ENCODE results near the gene PRKN.

The PRKN gene

DNA sequence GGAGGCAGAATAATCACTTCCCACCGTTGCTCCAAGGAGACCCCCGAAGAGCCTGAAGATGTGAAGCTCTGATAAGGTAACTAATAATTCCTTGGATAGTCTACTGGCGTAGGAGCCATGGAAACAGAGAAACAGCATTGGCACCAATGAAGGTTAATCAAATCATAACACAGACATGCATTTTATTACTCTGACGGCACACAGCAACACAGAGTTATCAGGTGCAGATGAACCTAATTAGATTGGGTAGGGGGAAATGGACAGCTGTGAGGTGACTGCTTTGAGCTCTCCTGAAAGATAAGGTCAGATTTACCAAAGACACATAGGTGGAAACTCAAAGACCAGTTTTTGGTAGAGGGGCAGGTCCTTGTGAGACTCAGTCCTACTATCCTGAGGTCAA, 909.7 kb downstream of the PRKN start:
- no peak overlapping the region for H3K27ac ChIP-seq (ENCODE audit: low read depth, low read length)
- H3K4me1 ChIP-seq (ENCODE audit: control insufficient read depth, insufficient read depth, low read length): no peaks in the 10 kb centered on the region
- H3K9ac ChIP-seq (ENCODE audit: low read length): no peak overlapping the region
- H3K27me3 ChIP-seq (ENCODE audit: control insufficient read depth, insufficient read depth, low read length): no peaks in the 10 kb centered on the region
- no peak overlapping the region for H3K4me3 ChIP-seq (ENCODE audit: low read depth, low read length)
- H3K36me3 ChIP-seq (ENCODE audit: control insufficient read depth, insufficient read depth, low read length): no peaks in the 10 kb centered on the region
- no peaks in the 10 kb centered on the region for H3K9me3 ChIP-seq (ENCODE audit: control insufficient read depth, insufficient read depth, low read depth, low read length)

DNA sequence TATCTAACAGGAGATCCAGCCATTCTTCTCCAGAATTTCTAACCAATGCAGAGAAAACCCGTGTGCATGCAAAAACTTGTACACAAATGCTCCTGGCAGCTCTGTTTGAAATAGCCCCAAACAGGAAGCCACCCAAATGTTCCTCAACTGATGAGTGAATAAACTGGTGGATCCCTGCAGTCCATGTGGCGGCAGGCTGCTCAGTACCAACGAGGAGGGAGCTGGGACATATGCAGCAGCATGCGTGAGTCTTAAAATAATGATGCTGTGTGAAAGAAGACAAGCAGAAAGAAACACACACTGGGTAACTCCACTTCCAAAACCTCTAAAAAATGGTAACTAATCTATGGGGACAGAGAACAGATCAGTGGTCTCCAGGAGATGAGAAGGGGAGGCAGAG, 911.6 kb downstream of the PRKN start:
- Histone ChIP-seq H3K27me3 (ENCODE audit: control insufficient read depth, insufficient read depth, low read length) (no peaks in the 10 kb centered on the region), H3K9me3 (ENCODE audit: control insufficient read depth, insufficient read depth, low read depth, low read length) (no peaks in the 10 kb centered on the region)

DNA sequence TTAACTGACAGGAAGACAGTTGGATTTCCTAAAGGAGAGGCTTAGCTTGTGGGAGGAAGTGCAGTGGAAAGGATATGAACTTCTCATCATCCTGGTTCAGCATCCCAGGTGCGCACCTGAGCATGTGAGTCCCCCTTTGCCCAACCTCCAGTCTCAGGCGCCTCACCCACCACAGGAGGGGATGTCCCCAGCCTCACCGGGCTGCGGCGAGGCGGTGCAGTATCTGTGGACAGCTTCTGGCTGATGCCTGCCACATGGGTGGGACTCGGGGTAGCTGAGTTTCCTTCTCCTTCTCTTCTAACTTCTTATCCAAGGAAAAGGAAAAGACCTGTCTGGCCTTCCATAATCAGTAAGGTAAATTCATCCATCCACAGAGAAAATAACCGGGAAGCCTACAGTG, 914.4 kb downstream of the PRKN start:
- H3K27ac ChIP-seq (ENCODE audit: low read depth, low read length): no peak overlapping the region
- H3K4me1 ChIP-seq (ENCODE audit: control insufficient read depth, insufficient read depth, low read length): no peaks in the 10 kb centered on the region
- no peak overlapping the region for H3K4me3 ChIP-seq (ENCODE audit: low read depth, low read length)
- no peaks in the 10 kb centered on the region for H3K36me3 ChIP-seq (ENCODE audit: control insufficient read depth, insufficient read depth, low read length)
- no peaks in the 10 kb centered on the region for H3K27me3 ChIP-seq (ENCODE audit: control insufficient read depth, insufficient read depth, low read length)
- no peak overlapping the region for H3K9ac ChIP-seq (ENCODE audit: low read length)
- H3K9me3 ChIP-seq (ENCODE audit: control insufficient read depth, insufficient read depth, low read depth, low read length): no peaks in the 10 kb centered on the region

More for the DNA sequence above, 911.6 kb downstream of the PRKN start:
- Histone ChIP-seq H3K4me1 (ENCODE audit: control insufficient read depth, insufficient read depth, low read length) (no peaks in the 10 kb centered on the region), H3K4me3 (ENCODE audit: low read depth, low read length) (no peak overlapping the region), H3K27ac (ENCODE audit: low read depth, low read length) (no peak overlapping the region), H3K36me3 (ENCODE audit: control insufficient read depth, insufficient read depth, low read length) (no peaks in the 10 kb centered on the region), H3K9ac (ENCODE audit: low read length) (no peak overlapping the region)

DNA sequence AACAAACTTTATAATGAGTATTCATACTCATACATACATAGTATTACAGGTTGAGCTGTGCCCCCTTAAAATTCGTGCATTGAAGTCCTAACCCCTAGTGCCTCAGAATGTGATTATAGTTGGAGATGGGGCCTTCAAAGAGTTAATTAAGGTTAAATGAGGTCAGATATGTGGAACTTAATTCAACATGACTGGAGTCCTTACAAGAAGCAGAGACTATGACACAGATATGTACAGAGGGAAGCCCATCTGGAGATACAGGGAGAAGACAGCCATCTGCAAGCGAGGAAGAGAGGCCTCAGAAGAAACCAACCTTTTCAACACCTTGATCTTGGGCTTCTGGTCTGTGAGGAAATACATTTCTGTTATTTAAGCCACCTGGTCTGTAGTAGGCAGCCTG, 917.6 kb downstream of the PRKN start:
- Histone ChIP-seq H3K4me3 (ENCODE audit: low read depth, low read length) (no peak overlapping the region), H3K9me3 (ENCODE audit: control insufficient read depth, insufficient read depth, low read depth, low read length) (no peaks in the 10 kb centered on the region), H3K27me3 (ENCODE audit: control insufficient read depth, insufficient read depth, low read length) (no peaks in the 10 kb centered on the region), H3K9ac (ENCODE audit: low read length) (no peak overlapping the region), H3K4me1 (ENCODE audit: control insufficient read depth, insufficient read depth, low read length) (no peaks in the 10 kb centered on the region), H3K27ac (ENCODE audit: low read depth, low read length) (no peak overlapping the region), H3K36me3 (ENCODE audit: control insufficient read depth, insufficient read depth, low read length) (no peaks in the 10 kb centered on the region)

DNA sequence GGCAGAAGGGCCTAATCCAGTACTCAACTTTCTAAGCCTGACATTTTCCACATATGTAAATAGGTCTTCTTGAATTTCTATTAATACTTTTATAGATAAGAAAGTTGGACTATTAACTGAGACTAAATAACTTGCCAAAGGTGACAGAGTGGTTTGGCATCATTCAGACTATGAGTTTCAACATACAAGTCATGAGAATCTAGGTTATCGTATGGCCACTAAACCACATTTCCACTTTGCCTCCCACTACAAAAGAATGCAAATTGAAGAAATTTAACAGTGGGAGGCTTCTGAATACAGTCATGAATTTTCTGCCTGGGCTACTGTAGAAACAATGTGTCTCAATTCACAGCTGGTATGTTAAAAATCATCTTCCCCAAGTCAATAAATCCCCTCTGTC, 922.7 kb downstream of the PRKN start:
- Histone ChIP-seq H3K4me1 (ENCODE audit: control insufficient read depth, insufficient read depth, low read length) (no peaks in the 10 kb centered on the region), H3K9me3 (ENCODE audit: control insufficient read depth, insufficient read depth, low read depth, low read length) (no peaks in the 10 kb centered on the region), H3K9ac (ENCODE audit: low read length) (no peak overlapping the region), H3K36me3 (ENCODE audit: control insufficient read depth, insufficient read depth, low read length) (no peaks in the 10 kb centered on the region), H3K4me3 (ENCODE audit: low read depth, low read length) (no peak overlapping the region), H3K27ac (ENCODE audit: low read depth, low read length) (no peak overlapping the region), H3K27me3 (ENCODE audit: control insufficient read depth, insufficient read depth, low read length) (no peaks in the 10 kb centered on the region)

DNA sequence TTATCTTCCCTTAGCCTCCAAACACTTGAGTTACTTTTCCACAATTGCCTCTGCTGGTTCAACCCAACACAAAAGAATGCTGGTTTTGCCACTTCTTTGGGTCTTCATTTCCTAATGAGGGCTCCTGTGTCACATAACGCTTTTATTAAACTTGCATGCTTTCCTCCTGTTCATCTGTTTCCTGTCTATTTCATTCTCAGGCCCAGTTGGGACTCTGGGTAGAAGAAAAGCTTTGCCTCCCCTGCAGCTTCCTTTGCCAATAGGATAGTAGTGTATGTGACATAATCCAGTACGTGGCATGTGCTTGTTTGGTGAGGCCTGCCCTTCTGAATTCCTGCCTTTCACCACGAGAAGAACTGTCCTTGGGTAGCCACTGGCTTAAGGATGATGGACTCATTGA, 924.4 kb downstream of the PRKN start:
- H3K27me3 ChIP-seq (ENCODE audit: control insufficient read depth, insufficient read depth, low read length): no peaks in the 10 kb centered on the region
- no peaks in the 10 kb centered on the region for H3K4me1 ChIP-seq (ENCODE audit: control insufficient read depth, insufficient read depth, low read length)
- H3K9me3 ChIP-seq (ENCODE audit: control insufficient read depth, insufficient read depth, low read depth, low read length): no peaks in the 10 kb centered on the region
- no peak overlapping the region for H3K27ac ChIP-seq (ENCODE audit: low read depth, low read length)
- no peak overlapping the region for H3K4me3 ChIP-seq (ENCODE audit: low read depth, low read length)
- no peaks in the 10 kb centered on the region for H3K36me3 ChIP-seq (ENCODE audit: control insufficient read depth, insufficient read depth, low read length)
- H3K9ac ChIP-seq (ENCODE audit: low read length): no peak overlapping the region

DNA sequence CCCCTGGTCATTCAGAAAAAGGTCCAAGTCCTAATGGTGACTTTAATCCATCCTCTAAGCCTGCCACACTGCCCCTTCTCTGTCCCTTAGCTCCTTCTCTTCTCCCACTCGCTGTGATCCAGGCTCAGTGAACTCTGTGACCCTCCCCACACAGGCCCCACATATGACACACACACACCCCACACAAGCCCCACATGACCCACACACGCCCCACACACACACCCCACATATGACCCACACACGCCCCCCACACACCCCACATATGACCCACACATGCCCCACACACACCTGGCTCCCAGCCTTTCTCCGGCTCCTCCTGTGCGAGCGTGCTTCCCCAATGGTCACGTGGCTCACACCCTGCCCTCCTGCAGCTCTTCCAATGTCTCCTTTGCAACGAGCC, 925.3 kb downstream of the PRKN start:
- H3K4me1 ChIP-seq (ENCODE audit: control insufficient read depth, insufficient read depth, low read length): no peaks in the 10 kb centered on the region
- no peak overlapping the region for H3K27ac ChIP-seq (ENCODE audit: low read depth, low read length)
- no peaks in the 10 kb centered on the region for H3K36me3 ChIP-seq (ENCODE audit: control insufficient read depth, insufficient read depth, low read length)
- no peak overlapping the region for H3K9ac ChIP-seq (ENCODE audit: low read length)
- H3K27me3 ChIP-seq (ENCODE audit: control insufficient read depth, insufficient read depth, low read length): no peaks in the 10 kb centered on the region
- no peaks in the 10 kb centered on the region for H3K9me3 ChIP-seq (ENCODE audit: control insufficient read depth, insufficient read depth, low read depth, low read length)
- H3K4me3 ChIP-seq (ENCODE audit: low read depth, low read length): no peak overlapping the region

DNA sequence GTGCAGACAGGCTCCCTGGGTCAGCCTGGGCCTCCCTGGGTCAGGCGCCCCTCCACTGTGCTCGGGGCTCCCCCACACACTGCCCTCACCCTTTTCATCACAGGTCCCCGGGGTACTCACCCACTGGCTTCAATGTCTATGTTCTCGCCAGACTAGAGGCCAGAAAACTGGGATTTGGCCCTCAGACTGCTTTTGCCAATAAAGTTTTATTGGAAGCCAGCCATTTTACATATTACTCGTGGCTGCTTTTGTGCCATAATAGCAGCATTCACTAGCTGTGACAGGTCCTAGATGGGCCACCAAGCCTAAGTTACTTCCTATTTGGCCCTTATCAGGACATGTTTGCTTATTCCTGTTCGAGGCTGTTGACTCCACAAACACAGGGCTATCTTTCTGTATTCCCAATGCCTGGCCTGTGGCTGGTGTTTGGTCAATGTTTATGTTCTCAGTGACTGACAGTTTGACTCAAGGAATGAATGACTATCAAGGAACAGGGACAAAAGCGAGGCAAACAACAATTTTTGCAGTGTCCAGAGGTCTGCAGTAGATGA, 928.6 kb downstream of the PRKN start:
- H3K9me3 ChIP-seq (ENCODE audit: control insufficient read depth, insufficient read depth, low read depth, low read length): no peaks in the 10 kb centered on the region
- no peaks in the 10 kb centered on the region for H3K36me3 ChIP-seq (ENCODE audit: control insufficient read depth, insufficient read depth, low read length)
- H3K4me3 ChIP-seq (ENCODE audit: low read depth, low read length): no peak overlapping the region
- no peaks in the 10 kb centered on the region for H3K4me1 ChIP-seq (ENCODE audit: control insufficient read depth, insufficient read depth, low read length)
- no peak overlapping the region for H3K27ac ChIP-seq (ENCODE audit: low read depth, low read length)
- H3K27me3 ChIP-seq (ENCODE audit: control insufficient read depth, insufficient read depth, low read length): no peaks in the 10 kb centered on the region
- H3K9ac ChIP-seq (ENCODE audit: low read length): no peak overlapping the region

DNA sequence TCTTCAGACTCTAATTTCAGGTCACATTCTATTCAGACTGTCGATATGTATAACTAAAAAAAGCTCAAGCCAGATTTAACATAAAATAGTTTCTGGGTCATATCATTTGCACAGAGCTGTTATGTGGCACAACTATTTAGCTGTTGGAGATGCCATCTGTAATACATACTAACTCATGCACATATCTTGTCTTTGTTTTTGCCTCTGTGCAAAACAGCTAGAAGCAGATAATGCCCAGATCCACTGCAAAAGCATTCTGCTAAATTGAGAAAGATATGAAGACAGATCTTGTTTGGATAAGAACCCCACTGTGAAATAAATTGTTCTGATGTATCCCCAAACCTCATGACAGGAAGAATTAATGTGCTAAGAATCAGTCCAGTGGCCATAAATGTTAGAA, 930.9 kb downstream of the PRKN start:
- Histone ChIP-seq H3K4me1 (ENCODE audit: control insufficient read depth, insufficient read depth, low read length) (no peaks in the 10 kb centered on the region), H3K9me3 (ENCODE audit: control insufficient read depth, insufficient read depth, low read depth, low read length) (peaks cover 4% of the 10 kb centered on the region; the same call in 1 of the 2 replicates), H3K9ac (ENCODE audit: low read length) (no peak overlapping the region), H3K36me3 (ENCODE audit: control insufficient read depth, insufficient read depth, low read length) (no peaks in the 10 kb centered on the region), H3K27ac (ENCODE audit: low read depth, low read length) (no peak overlapping the region), H3K4me3 (ENCODE audit: low read depth, low read length) (no peak overlapping the region), H3K27me3 (ENCODE audit: control insufficient read depth, insufficient read depth, low read length) (no peaks in the 10 kb centered on the region)

DNA sequence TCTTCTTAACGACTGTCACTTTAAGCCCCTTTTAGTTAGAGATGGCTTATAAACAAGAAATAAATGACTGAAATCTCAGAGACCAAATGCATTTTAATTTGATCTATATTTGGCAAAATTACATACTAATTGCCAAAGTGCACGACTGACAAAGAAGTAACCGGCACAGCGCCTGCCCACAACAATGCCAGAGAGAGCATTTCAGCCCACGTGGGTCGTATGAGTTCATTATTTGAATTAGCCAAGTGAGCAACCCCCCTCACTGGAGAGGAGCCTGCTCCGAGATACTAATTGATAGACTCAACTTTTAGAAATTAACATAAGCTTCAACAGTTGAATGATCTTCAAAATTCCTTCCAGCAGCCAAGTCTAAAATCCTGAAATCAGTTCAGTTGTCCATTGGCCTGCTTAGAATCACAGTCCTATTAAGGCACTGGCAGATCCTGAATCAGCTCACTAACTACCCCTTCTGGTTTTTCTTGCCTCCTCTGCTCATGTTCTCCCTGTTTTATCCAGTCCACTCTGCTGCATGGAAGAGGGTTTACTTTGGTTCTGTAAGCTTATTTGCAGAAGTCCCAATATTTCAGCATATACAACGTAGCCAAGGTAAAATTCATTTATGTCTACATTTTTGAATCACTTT, 934.6 kb downstream of the PRKN start:
- Histone ChIP-seq H3K27ac (ENCODE audit: low read depth, low read length) (no peak overlapping the region), H3K4me3 (ENCODE audit: low read depth, low read length) (no peak overlapping the region)

DNA sequence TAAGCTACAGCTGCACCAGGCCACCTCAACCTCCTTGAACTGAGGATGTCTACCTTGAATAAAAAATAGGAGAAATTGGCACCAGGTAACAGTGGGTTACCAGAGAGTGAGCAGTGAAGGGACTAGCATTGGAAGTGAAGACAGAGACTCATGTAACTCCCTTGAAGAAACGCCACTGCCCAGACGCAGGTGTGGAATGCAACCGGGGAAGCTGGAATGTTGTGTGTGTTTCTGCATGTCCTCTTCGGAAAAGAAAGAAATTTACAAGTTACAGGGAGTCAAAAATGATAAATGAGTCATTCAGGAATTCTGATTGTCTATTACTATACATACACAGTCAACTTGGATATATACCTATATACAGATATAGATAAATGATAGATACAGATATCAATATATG, 939.0 kb downstream of the PRKN start:
- no peak overlapping the region for H3K9ac ChIP-seq (ENCODE audit: low read length)
- H3K4me1 ChIP-seq (ENCODE audit: control insufficient read depth, insufficient read depth, low read length): no peaks in the 10 kb centered on the region
- no peaks in the 10 kb centered on the region for H3K27me3 ChIP-seq (ENCODE audit: control insufficient read depth, insufficient read depth, low read length)
- H3K27ac ChIP-seq (ENCODE audit: low read depth, low read length): no peak overlapping the region
- H3K9me3 ChIP-seq (ENCODE audit: control insufficient read depth, insufficient read depth, low read depth, low read length): peaks cover 4% of the 10 kb centered on the region; the same call in 1 of the 2 replicates
- H3K36me3 ChIP-seq (ENCODE audit: control insufficient read depth, insufficient read depth, low read length): no peaks in the 10 kb centered on the region
- no peak overlapping the region for H3K4me3 ChIP-seq (ENCODE audit: low read depth, low read length)

More for the DNA sequence above, 934.6 kb downstream of the PRKN start:
- H3K4me1 ChIP-seq (ENCODE audit: control insufficient read depth, insufficient read depth, low read length): no peaks in the 10 kb centered on the region
- no peaks in the 10 kb centered on the region for H3K27me3 ChIP-seq (ENCODE audit: control insufficient read depth, insufficient read depth, low read length)
- H3K36me3 ChIP-seq (ENCODE audit: control insufficient read depth, insufficient read depth, low read length): no peaks in the 10 kb centered on the region
- no peak overlapping the region for H3K9ac ChIP-seq (ENCODE audit: low read length)
- H3K9me3 ChIP-seq (ENCODE audit: control insufficient read depth, insufficient read depth, low read depth, low read length): peaks cover 4% of the 10 kb centered on the region; the same call in 1 of the 2 replicates

Data from HUES6 (cell line).